RWPE2 (cell line): Measurements from ENCODE around the gene ATP1B1.

Experiments
- ATAC-seq: fragments of 200-7000 bp; cut with Tn5 transposase; 3 replicates; pipeline ENCODE4 v1.9.1; 2021; ENCODE audit warnings: low read depth
- DNase-seq: peaks from one replicate; pipeline ENCODE4 v3.0.0-alpha.2; 2020; ENCODE audit warnings: low spot score
- H3K27ac ChIP-seq: fragments of 450-650 bp; 2 replicates; pipeline ENCODE4 v1.5.1; 2017; ENCODE audit warnings: mild to moderate bottlenecking; ENCODE audit not compliant: poor library complexity, severe bottlenecking
- H3K27me3 ChIP-seq: fragments of 250-450 bp; sonication (Bioruptor Pico); 2 replicates; pipeline ENCODE4 v1.5.1; 2021; ENCODE audit warnings: mild to moderate bottlenecking, moderate library complexity; ENCODE audit not compliant: insufficient read depth, poor library complexity, severe bottlenecking
- H3K36me3 ChIP-seq: fragments of 250-450 bp; sonication (Bioruptor Pico); 2 replicates; pipeline ENCODE4 v1.5.1; 2020; ENCODE audit warnings: low read depth, mild to moderate bottlenecking, moderate library complexity
- H3K4me1 ChIP-seq: fragments of 250-450 bp; sonication (Bioruptor Pico); 2 replicates; pipeline ENCODE4 v1.5.1; 2021; ENCODE audit warnings: mild to moderate bottlenecking, moderate library complexity; ENCODE audit not compliant: insufficient read depth, poor library complexity, severe bottlenecking
- H3K4me3 ChIP-seq: fragments of 250-450 bp; sonication (Bioruptor Pico); 2 replicates; pipeline ENCODE4 v1.5.1; 2021; ENCODE audit warnings: mild to moderate bottlenecking, moderate library complexity; ENCODE audit not compliant: severe bottlenecking
- H3K9me3 ChIP-seq: fragments of 250-450 bp; sonication (Bioruptor Pico); 2 replicates; pipeline ENCODE4 v1.5.1; 2021; ENCODE audit warnings: mild to moderate bottlenecking, moderate library complexity; ENCODE audit not compliant: severe bottlenecking
- CTCF ChIP-seq: fragments of 450-650 bp; IDR thresholded peaks from one replicate; pipeline ENCODE4 v1.5.1; 2017; ENCODE audit warnings: mild to moderate bottlenecking, moderate library complexity; ENCODE audit not compliant: poor library complexity, severe bottlenecking

Gene ATP1B1

GRCh38 chr1:169100651-169101088 is 5.8 kb upstream of the ATP1B1 start:
- H3K27ac ChIP-seq, result no peak overlapping the region
- no peaks in the 10 kb centered on the region for H3K27me3 ChIP-seq
- H3K4me3 ChIP-seq, result no peak overlapping the region
- DNase-seq (no peak), ATAC-seq (no peak)
- H3K9me3 ChIP-seq, result no peaks in the 10 kb centered on the region
- TF ChIP-seq CTCF, result no peak
- peaks cover 2% of the 10 kb centered on the region for H3K4me1 ChIP-seq
- H3K36me3 ChIP-seq, result no peaks in the 10 kb centered on the region

GRCh38 chr1:169102567-169102966 is 3.9 kb upstream of the ATP1B1 start:
- ATAC-seq, result peak; percentile 32
- H3K36me3 ChIP-seq, result no peaks in the 10 kb centered on the region
- no peak overlapping the region for H3K4me3 ChIP-seq
- TF ChIP-seq CTCF, result no peak
- no peaks in the 10 kb centered on the region for H3K9me3 ChIP-seq
- H3K27ac ChIP-seq, result no peak overlapping the region
- H3K27me3 ChIP-seq, result no peaks in the 10 kb centered on the region
- peaks cover 2% of the 10 kb centered on the region for H3K4me1 ChIP-seq
- DNase-seq, result no peak

GRCh38 chr1:169103002-169103401 is 3.5 kb upstream of the ATP1B1 start:
- DNase-seq (no peak), ATAC-seq (no peak)
- H3K27ac ChIP-seq, result no peak overlapping the region
- H3K9me3 ChIP-seq, result no peaks in the 10 kb centered on the region
- H3K4me1 ChIP-seq, result peaks cover 2% of the 10 kb centered on the region
- no peak overlapping the region for H3K4me3 ChIP-seq
- H3K27me3 ChIP-seq, result no peaks in the 10 kb centered on the region
- peaks cover 3% of the 10 kb centered on the region; the same call in 1 of the 2 replicates for H3K36me3 ChIP-seq
- no peak for TF ChIP-seq CTCF

- no peak for DNase-seq
- no peak overlapping the region for H3K27ac ChIP-seq
- peaks cover 2% of the 10 kb centered on the region for H3K4me1 ChIP-seq
- no peak overlapping the region for H3K4me3 ChIP-seq
- H3K27me3 ChIP-seq, result no peaks in the 10 kb centered on the region
- TF ChIP-seq CTCF, result no peak
- ATAC-seq, result no peak
- no peaks in the 10 kb centered on the region for H3K9me3 ChIP-seq
- H3K36me3 ChIP-seq, result peaks cover 7% of the 10 kb centered on the region; the same call in 1 of the 2 replicates
Measured at GRCh38 chr1:169103480-169103893, 3.0 kb upstream of the ATP1B1 start.

- H3K4me1 ChIP-seq, result peaks cover 16% of the 10 kb centered on the region
- no peaks in the 10 kb centered on the region for H3K9me3 ChIP-seq
- no peak overlapping the region for H3K4me3 ChIP-seq
- DNase-seq (no peak), ATAC-seq (no peak)
- H3K27me3 ChIP-seq, result no peaks in the 10 kb centered on the region
- peaks cover 7% of the 10 kb centered on the region; the same call in 1 of the 2 replicates for H3K36me3 ChIP-seq
- H3K27ac ChIP-seq, result no peak overlapping the region
- no peak for TF ChIP-seq CTCF
Measured at GRCh38 chr1:169105087-169105433, 1.4 kb upstream of the ATP1B1 start.
